GM23338 (cell line): ENCODE measurements around the gene LRIG1. TPM values are rescaled to one million over a fixed set of nuclear protein-coding genes. Genes with fewer than 3 reads are reported as not detected.
A peak's percentile ranks its signal among the peaks of the same experiment; 100 is the strongest.

ENCODE experiments used
- ATAC-seq: fragments of 200-7000 bp; cut with Tn5 transposase; 3 replicates; pipeline ENCODE4 v1.9.1; 2020
- DNase-seq: peaks from one replicate; pipeline ENCODE4 v3.0.0-alpha.2; 2015; ENCODE audit warnings: low spot score
- H2AFZ ChIP-seq: fragments of 200-600 bp; sonication (generic); 2 replicates; pipeline ENCODE4 v1.8.0; 2016; ENCODE audit warnings: antibody characterized with exemption, mild to moderate bottlenecking, moderate library complexity
- H3F3A ChIP-seq: fragments of 200-600 bp; sonication (generic); replicated peaks from 2 replicates; pipeline ENCODE4 v1.8.0; 2017; ENCODE audit warnings: antibody characterized with exemption, mixed run types, low read depth
- H3K27ac ChIP-seq: fragments of 200-600 bp; sonication (generic); 2 replicates; pipeline ENCODE4 v1.6.1; 2016; ENCODE audit warnings: low read depth
- H3K27me3 ChIP-seq: fragments of 200-600 bp; sonication (generic); 2 replicates; pipeline ENCODE4 v1.8.0; 2016; ENCODE audit warnings: mild to moderate bottlenecking, mixed run types, moderate library complexity; ENCODE audit not compliant: insufficient read depth
- H3K36me3 ChIP-seq: fragments of 200-600 bp; sonication (generic); 2 replicates; pipeline ENCODE4 v1.8.0; 2016; ENCODE audit warnings: mild to moderate bottlenecking; ENCODE audit not compliant: insufficient read depth
- H3K4me1 ChIP-seq: fragments of 200-600 bp; sonication (generic); 2 replicates; pipeline ENCODE4 v1.8.0; 2016; ENCODE audit warnings: mild to moderate bottlenecking, moderate library complexity; ENCODE audit not compliant: insufficient read depth
- H3K4me2 ChIP-seq: fragments of 200-600 bp; sonication (generic); 2 replicates; pipeline ENCODE4 v1.7.1; 2017; ENCODE audit warnings: mixed run types
- H3K4me3 ChIP-seq: fragments of 200-600 bp; sonication (generic); 2 replicates; pipeline ENCODE4 v1.6.1; 2016; ENCODE audit warnings: mixed run types
- H3K79me2 ChIP-seq: fragments of 200-600 bp; sonication (generic); replicated peaks from 2 replicates; pipeline ENCODE4 v1.8.0; 2017; ENCODE audit warnings: mild to moderate bottlenecking; ENCODE audit not compliant: insufficient read depth
- H3K9me2 ChIP-seq: fragments of 200-600 bp; sonication (generic); 2 replicates; pipeline ENCODE4 v1.8.0; 2017; ENCODE audit not compliant: insufficient read depth
- H4K20me1 ChIP-seq: fragments of 200-600 bp; sonication (generic); replicated peaks from 2 replicates; pipeline ENCODE4 v1.8.0; 2017; ENCODE audit warnings: mild to moderate bottlenecking; ENCODE audit not compliant: insufficient read depth
- H3K27ac Mint-ChIP-seq: 2 replicates; pipeline ENCODE4 v1.8.0; 2020; ENCODE audit warnings: inconsistent platforms, mild to moderate bottlenecking, moderate library complexity, mixed read lengths
- H3K27me3 Mint-ChIP-seq: 3 replicates; pipeline ENCODE4 v1.8.0; 2022; ENCODE audit warnings: low read depth, mild to moderate bottlenecking, moderate library complexity, mixed read lengths, inconsistent platforms; ENCODE audit not compliant: insufficient read depth, poor library complexity
- H3K36me3 Mint-ChIP-seq: 3 replicates; pipeline ENCODE4 v1.8.0; 2021; ENCODE audit warnings: low read depth, mild to moderate bottlenecking, inconsistent platforms, moderate library complexity, mixed read lengths
- H3K4me1 Mint-ChIP-seq: 3 replicates; pipeline ENCODE4 v1.8.0; 2020; ENCODE audit warnings: mild to moderate bottlenecking, inconsistent platforms, mixed read lengths
- H3K4me3 Mint-ChIP-seq: 3 replicates; pipeline ENCODE4 v1.8.0; 2021; ENCODE audit warnings: moderate library complexity, mild to moderate bottlenecking, inconsistent platforms, mixed read lengths
- H3K9me3 Mint-ChIP-seq: 3 replicates; pipeline ENCODE4 v1.8.0; 2020; ENCODE audit warnings: moderate library complexity, mild to moderate bottlenecking, inconsistent platforms, mixed read lengths
- CTCF ChIP-seq, 2 experiments: fragments of 200-600 bp in 1 of 2; sonication (generic) in 1 of 2; conservative IDR thresholded peaks; 2 replicates each; pipeline versions ENCODE4 v1.5.1 to v1.6.1; 2016 to 2017; ENCODE audit warnings: antibody characterized with exemption in 2 of 2, low read depth in 2 of 2, mild to moderate bottlenecking in 2 of 2, moderate library complexity in 1 of 2
- ETS1 ChIP-seq: IDR thresholded peaks from 2 replicates; pipeline ENCODE4 v1.6.1; 2016; ENCODE audit warnings: antibody characterized with exemption
- EZH2 ChIP-seq: fragments of 200-600 bp; sonication (generic); IDR thresholded peaks from one replicate; pipeline ENCODE4 v1.8.0; 2017; ENCODE audit warnings: antibody characterized with exemption, mild to moderate bottlenecking, low read depth; ENCODE audit not compliant: unreplicated experiment
- NANOG ChIP-seq: IDR thresholded peaks from 2 replicates; pipeline ENCODE4 v1.6.1; 2016; ENCODE audit warnings: antibody characterized with exemption, borderline replicate concordance
- ZNF114 ChIP-seq: fragments of 250-450 bp; sonication (Bioruptor Pico); IDR thresholded peaks from 2 replicates; pipeline ENCODE4 v1.5.0; 2020; ENCODE audit warnings: mild to moderate bottlenecking, moderate library complexity
- ZNF331 ChIP-seq: fragments of 250-450 bp; sonication (Bioruptor Pico); IDR thresholded peaks from 2 replicates; pipeline ENCODE4 v1.5.0; 2020; ENCODE audit warnings: low read depth, mild to moderate bottlenecking, moderate library complexity
- ZNF462 ChIP-seq: fragments of 250-450 bp; sonication (Bioruptor Pico); IDR thresholded peaks from 2 replicates; pipeline ENCODE4 v1.5.0; 2020; ENCODE audit warnings: mild to moderate bottlenecking, moderate library complexity
- polyA plus RNA-seq: library from polyadenylated mRNA; unstranded; fragments of >200 nt; fragmentation: Nextera tagmentation; extraction: Ambion mirVana; gene quantifications from 2 replicates; pipeline ENCODE4 v1.2.1, GENCODE V29; 2016
- total RNA-seq: library from RNA; depleted of rRNA; stranded (reverse); fragments of >200 nt; shearing (Covaris generic); gene quantifications from 2 replicates; pipeline ENCODE4 v1.2.3, GENCODE V29; 2014

The LRIG1 gene
- total and polyA plus RNA-seq, 2 experiments from 2014 or later: 40.0 to 134 TPM

- TF ChIP-seq ZNF462: no peak
- no peak for TF ChIP-seq ETS1
- TF ChIP-seq NANOG: no peak
- no peak for TF ChIP-seq EZH2
Measured at GRCh38 chr3:66473181-66473580, 27.6 kb downstream of the LRIG1 start (continued).

- Histone ChIP-seq H3K27ac (no peak overlapping the region), H3K27me3 (no peaks in the 10 kb centered on the region), H3K4me1 (peaks cover 93% of the 10 kb centered on the region), H3K4me2 (no peak overlapping the region), H3K9me2 (no peaks in the 10 kb centered on the region), H3K4me3 (no peak overlapping the region), H3F3A (no peaks in the 10 kb centered on the region), H3K36me3 (no peaks in the 10 kb centered on the region), H3K79me2 (peaks cover 100% of the 10 kb centered on the region), H4K20me1 (peaks cover 72% of the 10 kb centered on the region), H2AFZ (no peak overlapping the region)
- peaks cover 6% of the 10 kb centered on the region; the same call in 2 of the 3 replicates for H3K36me3 Mint-ChIP-seq
- H3K4me3 Mint-ChIP-seq: no peak overlapping the region; the same call in 2 of the 3 replicates
- H3K9me3 Mint-ChIP-seq: no peaks in the 10 kb centered on the region
- ATAC-seq (no peak), DNase-seq (no peak)
- peaks cover 62% of the 10 kb centered on the region for H3K4me1 Mint-ChIP-seq
- 0 out of 2 replicates have a peak overlapping the region, but pooled peaks have one; percentile 0 for H3K27ac Mint-ChIP-seq
- H3K27me3 Mint-ChIP-seq: peaks cover 6% of the 10 kb centered on the region
- no peak for TF ChIP-seq CTCF (conservative IDR thresholded peaks at IDR 0.05; ENCODE audit: low read depth in 2 of 2)
- TF ChIP-seq ZNF114 (CRISPR knock-in tag): no peak
- no peak for TF ChIP-seq ZNF331 (CRISPR knock-in tag)
- no peak for TF ChIP-seq ETS1
Measured at GRCh38 chr3:66472313-66473134, 28.3 kb downstream of the LRIG1 start.
